GM13976 (cell line): ENCODE data around the gene KYAT1.

ENCODE experiments used
- DNase-seq: peaks from one replicate; pipeline ENCODE4 v3.0.0; 2012; ENCODE audit warnings: low spot score
- in situ Hi-C: fragments of 300-500 bp; cut with MboI; formaldehyde crosslinking; loops from one replicate; pipeline ENCODE4 v1.12.0; 2022; ENCODE audit warnings: low sequenced_read_pairs, mixed read lengths, inconsistent platforms; ENCODE audit not compliant: unreplicated experiment
- TF ChIP-seq, protein P1 (sequence below): IDR thresholded peaks from 2 replicates; pipeline ENCODE4 v1.5.1; 2012; ENCODE audit warnings: borderline replicate concordance, mild to moderate bottlenecking; ENCODE audit not compliant: insufficient read depth; ENCODE audit errors: extremely low read depth, missing control alignments, control extremely low read depth

The KYAT1 gene

DNA sequence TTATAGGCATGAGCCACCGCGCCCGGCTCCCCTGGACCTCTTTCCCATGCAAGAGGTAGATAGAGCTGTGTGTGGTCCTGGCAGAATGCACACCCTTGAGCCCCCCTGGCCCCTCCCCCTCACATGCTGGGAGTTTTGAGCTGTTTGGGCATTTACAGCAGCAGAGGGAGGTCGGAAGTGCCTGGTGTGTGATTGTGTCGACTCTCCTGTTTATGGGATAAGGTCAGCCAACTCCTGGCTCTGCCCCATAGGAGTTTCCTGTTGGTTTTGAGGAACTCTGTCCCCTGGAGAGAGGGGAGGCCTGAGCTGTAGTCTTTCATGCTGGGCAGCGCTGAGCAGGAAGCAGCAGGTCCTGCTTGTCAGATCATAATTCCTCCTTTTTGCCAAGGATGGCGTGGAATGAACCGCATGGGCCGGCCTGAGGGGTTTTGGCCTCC is 6.2 kb upstream of the KYAT1 start:
- DNase-seq = no peak

GRCh38 chr9:128887049-128887448 is 5.3 kb upstream of the KYAT1 start:
- no peak for DNase-seq
- TF ChIP-seq, protein P1, sequence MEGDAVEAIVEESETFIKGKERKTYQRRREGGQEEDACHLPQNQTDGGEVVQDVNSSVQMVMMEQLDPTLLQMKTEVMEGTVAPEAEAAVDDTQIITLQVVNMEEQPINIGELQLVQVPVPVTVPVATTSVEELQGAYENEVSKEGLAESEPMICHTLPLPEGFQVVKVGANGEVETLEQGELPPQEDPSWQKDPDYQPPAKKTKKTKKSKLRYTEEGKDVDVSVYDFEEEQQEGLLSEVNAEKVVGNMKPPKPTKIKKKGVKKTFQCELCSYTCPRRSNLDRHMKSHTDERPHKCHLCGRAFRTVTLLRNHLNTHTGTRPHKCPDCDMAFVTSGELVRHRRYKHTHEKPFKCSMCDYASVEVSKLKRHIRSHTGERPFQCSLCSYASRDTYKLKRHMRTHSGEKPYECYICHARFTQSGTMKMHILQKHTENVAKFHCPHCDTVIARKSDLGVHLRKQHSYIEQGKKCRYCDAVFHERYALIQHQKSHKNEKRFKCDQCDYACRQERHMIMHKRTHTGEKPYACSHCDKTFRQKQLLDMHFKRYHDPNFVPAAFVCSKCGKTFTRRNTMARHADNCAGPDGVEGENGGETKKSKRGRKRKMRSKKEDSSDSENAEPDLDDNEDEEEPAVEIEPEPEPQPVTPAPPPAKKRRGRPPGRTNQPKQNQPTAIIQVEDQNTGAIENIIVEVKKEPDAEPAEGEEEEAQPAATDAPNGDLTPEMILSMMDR = no peak
- in situ Hi-C loops = no loop called here

More for the DNA sequence above, 6.2 kb upstream of the KYAT1 start:
- TF ChIP-seq, protein P1 = no peak
- in situ Hi-C loops = no loop called here

DNA sequence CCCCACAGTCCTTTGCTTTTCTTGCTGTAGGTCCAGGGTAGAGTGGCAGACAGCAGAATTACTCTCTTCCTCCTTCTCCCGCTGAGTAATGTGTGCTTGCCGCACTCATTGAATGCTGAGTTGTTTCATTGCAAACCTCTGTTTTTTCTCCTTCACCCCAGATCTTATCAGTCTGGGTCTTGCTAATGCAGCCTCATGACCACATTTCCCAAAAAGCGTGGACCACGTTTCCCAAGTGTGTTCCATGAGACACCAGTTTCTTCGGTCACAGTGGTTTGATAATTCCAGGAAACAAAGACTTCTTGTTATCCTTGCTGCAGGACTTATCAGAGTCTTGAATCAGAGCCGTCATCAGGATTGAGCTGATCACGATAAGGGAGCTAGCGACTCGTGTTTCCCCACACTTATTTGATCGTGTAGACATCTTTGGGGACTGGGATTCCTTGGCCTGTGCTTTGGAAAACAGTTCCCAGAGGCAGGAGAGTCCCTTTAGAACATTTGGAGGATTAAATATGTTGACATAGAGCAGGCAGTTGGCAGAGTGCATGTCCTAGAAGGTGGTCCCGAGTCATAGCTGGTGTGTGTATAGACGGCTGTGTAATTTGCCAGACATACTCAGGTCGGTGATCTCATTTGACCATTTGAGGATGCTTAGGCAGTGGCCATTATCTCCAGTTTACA is 4.6 kb upstream of the KYAT1 start:
- in situ Hi-C loops = no loop called here
- DNase-seq = no peak
- TF ChIP-seq, protein P1 = no peak

GRCh38 chr9:128885798-128886197 is 4.0 kb upstream of the KYAT1 start:
- TF ChIP-seq, protein P1 = no peak
- DNase-seq = no peak
- in situ Hi-C loops = no loop called here

DNA sequence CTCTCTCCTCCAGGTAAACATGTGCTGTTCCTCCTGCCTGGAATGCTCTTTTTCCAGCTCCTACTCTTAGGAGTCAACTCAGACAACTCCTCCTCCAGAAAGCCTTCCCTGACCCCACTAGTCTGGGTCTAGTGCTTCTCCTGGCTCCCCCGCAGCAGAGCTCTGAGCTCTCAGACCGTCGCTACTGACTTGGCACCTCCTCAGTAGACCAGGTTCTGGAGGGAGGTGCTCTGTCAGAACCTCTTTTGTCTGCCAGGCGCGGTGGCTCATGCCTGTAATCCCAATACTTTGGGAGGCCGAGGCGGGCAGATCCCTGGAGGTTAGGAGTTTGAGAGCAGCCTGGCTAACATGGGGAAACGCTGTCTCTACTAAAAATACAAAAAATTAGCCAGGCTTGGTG is 3.6 kb upstream of the KYAT1 start:
- in situ Hi-C loops = no loop called here

DNA sequence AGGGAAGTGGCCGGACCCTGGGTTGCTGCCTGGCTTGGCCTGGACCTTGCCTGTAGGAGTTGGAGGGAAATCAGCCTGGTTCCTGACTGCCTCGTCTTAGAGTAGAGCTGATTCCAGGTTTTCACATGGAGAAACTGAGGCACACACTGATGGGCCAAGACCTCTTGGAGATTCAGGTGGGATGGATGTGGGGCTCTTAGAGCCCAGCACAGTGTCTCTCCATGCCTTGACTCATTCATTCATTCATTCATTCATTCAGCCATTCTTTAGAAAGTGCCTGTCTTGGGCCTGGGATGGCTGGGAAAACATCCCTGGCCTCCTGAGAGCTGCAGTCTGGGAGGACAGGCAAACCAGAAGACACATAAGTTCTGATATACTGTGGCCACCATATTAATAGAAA is 2.4 kb upstream of the KYAT1 start:
- TF ChIP-seq, protein P1 = no peak
- DNase-seq = no peak
- in situ Hi-C loops = no loop called here

More for the DNA sequence above, 3.6 kb upstream of the KYAT1 start:
- TF ChIP-seq, protein P1 = no peak
- no peak for DNase-seq
